GM04504 (cell line): ENCODE results near the gene HIRIP3.

Experiments
- DNase-seq: peaks from one replicate; pipeline ENCODE4 v3.0.0-alpha.2; 2012; ENCODE audit warnings: low read depth

Gene HIRIP3

GRCh38 chr16:29983420-29984136 is 11.8 kb downstream of the HIRIP3 start:
- DNase-seq: peak; percentile 28

GRCh38 chr16:29982560-29983419 is 12.6 kb downstream of the HIRIP3 start:
- DNase-seq: no peak

GRCh38 chr16:29978564-29979270 is 16.7 kb downstream of the HIRIP3 start:
- no peak for DNase-seq

- no peak for DNase-seq
Measured at GRCh38 chr16:29978081-29978480, 17.3 kb downstream of the HIRIP3 start.

- no peak for DNase-seq
Measured at GRCh38 chr16:29977063-29977825, 18.2 kb downstream of the HIRIP3 start.

- DNase-seq: no peak
Measured at GRCh38 chr16:29975811-29976511, 19.5 kb downstream of the HIRIP3 start.

GRCh38 chr16:29975134-29975538 is 20.3 kb downstream of the HIRIP3 start:
- DNase-seq: no peak

GRCh38 chr16:29974291-29975133 is 20.9 kb downstream of the HIRIP3 start:
- no peak for DNase-seq

- DNase-seq: peak; percentile 96
Measured at GRCh38 chr16:29973384-29974246, 21.8 kb downstream of the HIRIP3 start, which contains the start of gene TAOK2. TAOK2 (plus strand) TSS chr16:29973868; CDS start chr16:29977773, 3,905 bp downstream.

GRCh38 chr16:29972992-29973383 is 22.4 kb downstream of the HIRIP3 start:
- DNase-seq: no peak

- no peak for DNase-seq
Measured at GRCh38 chr16:29972500-29972899, 22.9 kb downstream of the HIRIP3 start.

GRCh38 chr16:29971304-29971703 is 24.1 kb downstream of the HIRIP3 start:
- no peak for DNase-seq

GRCh38 chr16:29968205-29968604 is 27.2 kb downstream of the HIRIP3 start:
- DNase-seq: no peak

GRCh38 chr16:29963021-29963743 is 32.2 kb downstream of the HIRIP3 start:
- no peak for DNase-seq

- DNase-seq: no peak
Measured at GRCh38 chr16:29962344-29962994, 32.9 kb downstream of the HIRIP3 start.

- peak; percentile 84 for DNase-seq
Measured at GRCh38 chr16:29961479-29962343, 33.7 kb downstream of the HIRIP3 start, which contains the start of gene TMEM219. TMEM219 (plus strand) TSS chr16:29962079; CDS start chr16:29963144, 1,065 bp downstream.

- DNase-seq: no peak
Measured at GRCh38 chr16:29961127-29961478, 34.3 kb downstream of the HIRIP3 start.
